ENCODE results near the gene MINK1. TPM values are rescaled to one million over a fixed set of nuclear protein-coding genes. Genes with fewer than 3 reads are reported as not detected.

The MINK1 gene
- total and polyA plus RNA-seq, 2 of the 8 experiments (the other 6 are each of a cell fraction or from before 2014, with no cell fraction given) = 26.9 to 77.7 TPM

DNA sequence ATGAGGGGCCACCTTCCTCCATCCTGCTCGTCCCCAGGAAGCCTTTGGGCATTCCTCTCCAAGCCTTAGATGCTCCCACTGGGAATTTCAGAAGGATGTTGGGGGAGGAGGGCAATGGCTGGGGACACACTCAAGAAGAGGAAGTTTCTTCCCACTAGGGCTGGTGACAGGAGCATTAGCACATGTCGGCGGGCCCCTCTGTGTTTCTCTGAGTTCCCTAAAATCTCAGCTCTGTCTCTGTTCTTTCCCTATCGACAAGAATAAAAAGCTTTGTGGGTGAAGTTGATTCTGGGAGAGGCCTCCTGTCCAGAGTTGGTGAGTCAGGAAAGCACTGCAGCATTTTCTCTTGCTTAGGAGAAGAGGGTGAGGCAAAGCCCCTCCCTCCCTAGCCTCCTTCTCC lies 46.5 kb downstream of the MINK1 start:
- Histone ChIP-seq H3K9me3 (ENCODE audit: insufficient read depth in 2 of 2, low read depth in 1 of 2, low read length in 1 of 2) (no peaks in the 10 kb centered on the region), H3K27ac (ENCODE audit: low read depth, low read length) (no peak overlapping the region), H3K18ac (ENCODE audit: extremely low read depth, low read length) (no peak overlapping the region), H3K23me2 (ENCODE audit: low read depth, low read length) (no peaks in the 10 kb centered on the region), H3K4ac (replicated peaks; ENCODE audit: insufficient read length, low read depth, low read length) (no peak overlapping the region), H3K27me3 (replicated peaks in 1 of 4; ENCODE audit: control insufficient read depth in 3 of 4, extremely low read depth in 1 of 4, insufficient read depth in 3 of 4, low read length in 3 of 4) (no peaks in the 10 kb centered on the region), H4K8ac (ENCODE audit: extremely low read depth, insufficient read depth, low read length) (no peak overlapping the region; the same call in 1 of the 2 replicates), H4K20me1 (replicated peaks in 1 of 2; ENCODE audit: control insufficient read depth in 1 of 2, insufficient read depth in 2 of 2, low read length in 2 of 2) (no peaks in the 10 kb centered on the region), H3K14ac (ENCODE audit: insufficient read length) (no peak overlapping the region), H2BK5ac (ENCODE audit: low read depth, low read length) (no peak overlapping the region), H3K4me2 (ENCODE audit: insufficient read depth in 1 of 2, low read depth in 2 of 2, low read length in 2 of 2) (no peak overlapping the region), H3K36me3 (ENCODE audit: control insufficient read depth in 2 of 4, insufficient read depth in 4 of 4, low read length in 3 of 4) (peaks cover 0 to 6% (median 5%) of the 10 kb centered on the region in 4 experiments; a peak in 3 of 8 replicates), H3K4me3 (ENCODE audit: extremely low read depth in 1 of 4, insufficient read depth in 2 of 4, low read depth in 3 of 4, low read length in 4 of 4) (no peak overlapping the region), H2BK12ac (ENCODE audit: low read depth, low read length) (no peak overlapping the region), H3K79me1 (ENCODE audit: low read depth, low read length) (peaks cover under 1% of the 10 kb centered on the region; the same call in 1 of the 2 replicates), H3K4me1 (replicated peaks in 1 of 4; ENCODE audit: control insufficient read depth in 3 of 4, insufficient read depth in 4 of 4, low read length in 3 of 4) (peaks cover 0 to 4% (median 1%) of the 10 kb centered on the region in 4 experiments; a peak in 3 of 7 replicates), H2BK120ac (replicated peaks; ENCODE audit: low read depth, low read length) (no peak overlapping the region), H2BK15ac (ENCODE audit: low read length) (no peak overlapping the region), H2AK5ac (ENCODE audit: low read depth, low read length) (no peak overlapping the region), H2BK20ac (ENCODE audit: low read length) (no peak overlapping the region), H3K56ac (replicated peaks; ENCODE audit: insufficient read length, low read depth, low read length) (no peak overlapping the region), H2AFZ (ENCODE audit: low read length) (no peak overlapping the region), H3K9ac (replicated peaks in 1 of 4; ENCODE audit: extremely low read depth in 1 of 4, low read depth in 3 of 4, low read length in 3 of 4) (no peak overlapping the region), H4K5ac (ENCODE audit: insufficient read length, low read depth, low read length) (no peak overlapping the region), H3K79me2 (ENCODE audit: control insufficient read depth in 1 of 2, insufficient read depth in 2 of 2, low read length in 2 of 2) (peaks cover 0 to 2% of the 10 kb centered on the region in 2 experiments; a peak in 1 of 4 replicates), H3K23ac (ENCODE audit: insufficient read length) (no peak overlapping the region), H4K91ac (replicated peaks; ENCODE audit: insufficient read length, low read length) (no peak overlapping the region)
- WGBS, 2 experiments (ENCODE audit: extremely low coverage in 1 of 2, insufficient coverage in 1 of 2, insufficient read length in 1 of 2, insufficient replicate concordance in 2 of 2, low coverage in 1 of 2, low lambda C conversion rate in 2 of 2, missing lambda C conversion rate in 1 of 2) = 89% methylated on average over 4 of the region's 4 CpGs; no CpG with 5 or more reads in 1 of the 2 experiments
- POLR2A ChIA-PET (ENCODE audit: partially characterized antibody) = interaction anchor here (0.6 to 1.4 kb wide), 2 partner anchors 72 to 148 kb away, joined by 3 to 5 read pairs; partner anchors contain the start of gene PLD2
- CTCF ChIA-PET (ENCODE audit: partially characterized antibody) = interaction anchor here (0.8 to 6.2 kb wide), 9 partner anchors 12 to 285 kb away, joined by 3 to 55 read pairs (median 14); partner anchors contain the start of genes C17orf107, GLTPD2, PLD2 and VMO1
- no peak for FAIRE-seq
- DNase-seq (ENCODE audit: low read depth in 1 of 2, low spot score in 2 of 2) = no peak
- TF ChIP-seq JUN (IDR thresholded peaks at IDR 0.05; ENCODE audit: low read depth, low read length) (no peak), RFX5 (IDR thresholded peaks at IDR 0.05; ENCODE audit: borderline replicate concordance, low read depth, low read length) (no peak), TBP (IDR thresholded peaks at IDR 0.05; ENCODE audit: low read depth, low read length) (no peak), SIX5 (IDR thresholded peaks at IDR 0.05; ENCODE audit: low read depth, low read length) (no peak), SP1 (IDR thresholded peaks at IDR 0.05; ENCODE audit: low read depth, low read length) (no peak), ASH2L (IDR thresholded peaks at IDR 0.05; ENCODE audit: low read length) (no peak), SP4 (IDR thresholded peaks at IDR 0.05; ENCODE audit: low read length) (no peak), ATF2 (IDR thresholded peaks at IDR 0.05; ENCODE audit: low read length) (no peak), NANOG (IDR thresholded peaks at IDR 0.05; ENCODE audit: insufficient read depth, low read depth, low read length, poor library complexity, severe bottlenecking) (no peak), GTF2F1 (IDR thresholded peaks at IDR 0.05; ENCODE audit: borderline replicate concordance, low read depth, low read length) (no peak), EP300 (IDR thresholded peaks at IDR 0.05; ENCODE audit: borderline replicate concordance in 1 of 2, low read depth in 2 of 2, low read length in 2 of 2) (no peak)
- TF ChIP-seq, protein P1, sequence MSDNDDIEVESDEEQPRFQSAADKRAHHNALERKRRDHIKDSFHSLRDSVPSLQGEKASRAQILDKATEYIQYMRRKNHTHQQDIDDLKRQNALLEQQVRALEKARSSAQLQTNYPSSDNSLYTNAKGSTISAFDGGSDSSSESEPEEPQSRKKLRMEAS (IDR thresholded peaks at IDR 0.05) = no peak
